ENCODE data around the gene FTO.

FTO gene

DNA sequence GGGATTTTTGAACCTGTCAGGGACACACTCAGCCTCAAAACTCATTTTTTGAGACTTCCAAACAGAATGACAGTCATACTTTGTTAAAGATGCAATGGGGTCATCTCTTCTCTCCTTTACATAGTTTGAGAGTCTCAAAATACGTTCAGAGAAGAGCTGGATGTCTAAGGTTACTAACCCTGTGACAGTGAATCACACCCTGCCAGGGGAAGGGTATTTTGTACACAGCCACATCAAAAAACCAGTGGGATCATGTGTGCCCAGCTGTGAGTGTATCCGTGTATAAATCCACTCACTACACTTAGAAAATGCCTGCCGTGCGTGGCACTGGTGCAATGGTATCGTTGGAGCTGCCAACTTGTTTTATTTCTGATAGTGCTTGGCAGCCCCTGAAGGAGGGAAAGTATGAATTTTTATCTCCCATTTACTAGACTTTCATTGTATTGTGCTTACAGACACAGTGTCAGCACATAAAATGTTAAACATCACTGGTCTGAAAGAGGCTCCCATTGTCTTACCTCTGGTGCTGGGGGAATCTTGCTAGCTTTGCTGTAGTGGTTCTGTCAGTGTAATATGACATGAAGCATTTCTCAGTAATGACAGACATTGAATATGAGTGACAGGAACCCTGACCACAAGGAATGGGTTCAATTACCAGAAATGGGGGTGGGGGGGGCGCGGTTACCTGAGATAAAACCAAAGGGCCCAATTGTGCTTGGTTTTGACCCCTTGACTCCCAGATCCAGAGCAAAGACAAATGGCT lies 256.3 kb downstream of the FTO start:
- no peak for DNase-seq

DNA sequence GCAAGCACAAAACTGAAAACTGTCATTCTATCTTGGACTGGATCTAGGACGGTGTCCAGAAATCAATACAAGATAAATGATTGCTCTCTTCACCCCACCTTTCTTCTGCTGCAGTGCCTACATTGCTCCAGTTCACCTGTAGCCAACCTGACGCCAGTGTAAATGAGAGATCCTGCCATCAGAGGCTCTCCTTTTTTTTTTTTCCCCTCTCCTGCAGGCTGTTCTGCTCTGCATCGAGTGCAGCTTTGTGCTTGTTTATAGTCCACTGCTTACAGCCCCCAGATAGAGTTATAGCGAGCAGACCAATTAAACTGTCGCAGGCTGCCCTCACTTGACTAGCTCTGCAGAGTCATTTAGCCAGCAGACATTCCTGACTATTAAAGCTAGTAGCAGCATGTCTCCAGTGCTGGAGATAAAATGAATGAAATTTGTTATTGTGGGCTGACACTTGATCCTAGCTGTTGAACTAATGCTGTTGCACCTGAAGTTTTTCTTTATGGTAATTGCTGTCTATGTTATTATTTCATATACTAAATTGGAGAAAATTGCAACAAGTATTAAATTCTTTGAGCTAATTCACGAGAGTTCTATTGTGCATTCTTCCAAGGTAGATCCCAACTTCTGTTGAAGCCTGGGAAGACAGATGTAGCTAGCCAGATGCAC lies 257.1 kb downstream of the FTO start:
- DNase-seq, result no peak

DNA sequence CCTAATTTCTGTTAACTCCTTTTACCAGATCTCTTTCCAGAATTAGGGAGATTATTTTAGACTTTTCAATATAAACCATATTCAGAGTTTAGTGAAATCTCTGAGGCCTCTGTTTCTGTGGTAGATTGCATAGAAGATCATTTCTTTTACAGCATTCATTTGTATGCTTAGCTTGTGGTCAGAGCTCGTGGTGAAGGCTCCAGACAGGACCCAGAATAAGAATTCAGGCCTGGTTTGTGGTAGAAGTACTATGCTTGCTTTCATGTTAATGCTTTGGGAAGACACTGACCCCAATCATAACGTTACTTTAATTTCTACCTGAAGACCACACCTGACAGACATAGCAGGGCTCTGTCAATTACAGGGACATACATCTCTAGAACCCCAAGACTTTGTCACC lies 258.1 kb downstream of the FTO start:
- DNase-seq, result no peak

DNA sequence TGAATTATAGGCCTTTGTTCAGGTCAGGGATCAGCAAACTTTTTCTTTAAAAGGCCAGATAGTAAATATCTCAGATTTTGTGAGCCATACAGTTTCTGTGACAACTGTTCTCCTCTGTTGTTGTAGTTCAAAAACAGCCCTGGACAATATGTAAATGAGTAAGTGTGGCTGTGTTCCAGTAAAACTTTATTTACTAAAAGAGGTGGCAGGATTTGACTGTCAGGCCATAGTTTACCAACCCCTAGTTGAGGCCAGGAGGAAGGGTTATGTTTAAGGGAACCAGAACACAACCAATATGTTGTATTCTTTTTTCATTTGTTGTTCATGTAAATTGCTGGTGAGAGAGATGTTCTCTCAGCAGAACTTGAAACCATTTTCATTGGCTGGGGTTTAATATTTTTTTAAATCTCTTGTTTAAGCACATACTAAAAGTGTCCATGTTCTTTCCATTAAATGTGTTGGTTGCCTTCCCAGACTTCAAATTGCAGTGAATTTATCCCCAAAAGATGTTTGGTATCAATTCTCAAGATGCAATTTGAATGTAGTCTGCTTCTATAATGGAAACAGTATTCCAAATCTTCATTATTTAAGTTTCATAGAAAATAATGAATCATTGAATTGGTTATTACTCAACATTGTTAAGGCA lies 260.3 kb downstream of the FTO start:
- DNase-seq, result no peak

DNA sequence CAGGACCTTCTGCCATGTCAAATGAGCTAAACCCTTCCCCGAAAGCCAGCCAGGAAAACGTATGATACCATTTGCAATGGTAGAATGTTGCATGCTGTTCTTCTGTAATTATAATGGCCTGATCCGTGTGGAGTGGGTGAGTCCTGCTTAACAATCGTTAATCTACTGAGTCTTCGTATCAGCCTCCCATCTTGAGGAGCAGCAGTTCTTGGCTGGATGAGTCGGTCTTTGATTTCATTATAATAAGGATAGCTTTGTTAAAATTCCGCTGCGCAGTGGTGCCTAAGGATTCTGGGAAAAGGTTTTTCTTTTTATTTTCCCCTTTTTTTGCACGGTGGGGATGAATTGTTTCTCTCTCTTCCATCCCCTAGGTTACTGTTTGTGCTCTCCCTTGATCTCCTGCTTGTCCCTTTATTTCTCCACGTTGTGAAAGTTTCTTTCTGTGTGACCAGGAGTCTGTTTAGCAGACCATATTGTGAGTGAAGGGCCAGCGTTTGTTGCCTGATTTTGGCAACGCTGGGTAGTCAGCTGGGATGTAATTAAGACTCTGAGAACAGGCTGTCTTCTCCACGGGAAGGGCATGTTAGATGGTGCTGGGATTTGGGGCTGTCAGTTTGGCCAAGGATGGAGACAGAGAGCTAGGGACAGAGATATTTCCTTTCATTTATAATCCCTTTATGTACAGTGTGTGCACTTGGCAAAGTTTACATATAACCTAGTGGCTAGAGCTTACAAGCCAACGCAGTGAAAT lies 263.0 kb downstream of the FTO start:
- DNase-seq, result peak in 22 of 51 donors; percentile 8 to 66 (median 38)

DNA sequence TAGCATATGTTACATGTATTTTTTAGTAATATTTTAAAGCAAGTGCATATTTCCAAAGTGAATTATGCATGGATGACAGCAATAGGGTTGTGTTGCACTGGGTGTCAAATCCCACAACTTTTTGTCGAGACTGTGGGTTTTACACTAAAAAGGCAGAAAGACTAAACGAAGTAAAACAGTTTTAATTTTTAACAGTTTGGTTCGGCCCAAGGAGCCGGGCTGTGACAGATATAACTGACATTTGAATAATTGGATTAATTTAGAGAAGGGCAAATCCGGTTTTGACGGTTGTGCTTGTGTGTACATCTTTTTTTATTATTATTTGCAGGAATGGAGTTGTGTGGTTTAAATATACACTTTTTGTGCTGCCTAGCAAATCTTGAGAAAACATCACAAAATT lies 263.6 kb downstream of the FTO start:
- DNase-seq, result no peak

DNA sequence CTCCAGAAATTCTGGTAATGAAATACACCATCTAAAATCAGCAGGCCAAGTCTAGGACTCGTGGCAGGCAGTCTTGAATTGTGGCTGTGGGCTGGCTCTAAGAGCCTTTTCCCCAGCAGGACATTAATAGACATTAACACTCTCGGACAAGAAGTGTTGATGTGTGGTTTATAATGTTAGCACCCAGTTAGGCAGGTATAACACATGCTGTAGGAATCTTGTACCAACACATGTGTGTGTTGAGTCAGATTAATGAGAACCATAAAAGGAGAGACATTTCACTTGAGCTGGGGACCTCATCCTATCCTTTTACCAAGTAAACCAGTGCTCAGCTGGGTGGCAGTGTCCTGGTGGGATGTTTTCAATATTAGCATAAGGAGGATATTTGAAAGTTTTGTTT lies 264.5 kb downstream of the FTO start:
- DNase-seq, result no peak

DNA sequence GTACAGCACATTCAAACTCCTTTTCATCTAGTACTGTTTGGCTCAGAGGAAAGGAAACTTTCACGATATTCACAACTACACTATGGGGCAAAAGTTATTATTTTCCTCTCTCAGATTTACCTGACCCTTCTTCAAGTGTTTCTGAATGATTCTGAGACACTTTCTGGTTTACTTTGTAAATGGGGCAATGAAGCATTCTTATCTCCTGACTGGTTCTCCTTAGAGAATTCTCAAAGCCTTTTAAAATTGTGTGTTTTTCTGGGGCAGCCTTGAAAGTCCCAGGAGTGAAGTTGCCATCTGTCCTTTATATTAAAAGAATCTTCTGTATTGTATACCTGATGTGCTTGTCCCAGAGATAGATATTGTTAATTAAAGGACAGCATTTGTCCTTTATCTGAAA lies 264.9 kb downstream of the FTO start:
- no peak for DNase-seq

DNA sequence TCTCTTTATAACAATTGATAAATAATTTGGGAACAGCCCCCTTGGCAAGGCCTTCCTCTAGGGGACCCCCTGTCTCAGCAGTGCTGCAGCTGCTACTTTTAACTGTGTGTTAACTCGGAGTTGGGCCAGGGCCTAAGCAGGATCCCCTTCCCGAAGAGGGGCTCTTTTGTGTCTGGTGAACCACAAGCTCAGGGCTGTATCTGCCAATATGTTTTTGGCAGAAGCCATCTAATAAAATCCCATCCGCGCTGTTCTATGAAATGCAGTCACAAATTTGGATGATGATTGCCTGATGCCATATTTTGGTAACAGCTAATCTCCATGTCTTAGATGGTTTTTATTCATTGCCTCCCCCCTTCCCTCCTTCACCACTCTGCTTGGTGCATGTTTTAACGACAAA lies 267.7 kb downstream of the FTO start:
- DNase-seq, result no peak

DNA sequence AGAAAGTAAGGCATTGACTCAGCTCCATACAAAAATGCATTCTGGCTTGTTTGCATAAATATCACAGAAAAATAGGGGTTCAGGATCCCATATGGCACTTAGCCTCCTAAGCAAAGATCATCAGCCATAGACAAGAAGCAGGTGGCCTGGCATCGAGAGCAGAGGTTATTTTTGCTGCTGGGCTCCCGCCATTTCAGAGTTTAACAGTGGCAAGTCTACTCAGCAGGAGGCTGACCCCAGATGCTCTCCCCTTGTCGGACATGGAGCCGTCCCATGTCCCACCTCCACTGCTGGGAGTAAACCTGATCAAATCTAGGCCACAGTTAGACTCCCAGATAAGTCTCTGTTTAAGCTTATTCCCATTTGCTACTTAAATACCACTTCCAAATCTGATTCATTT lies 269.1 kb downstream of the FTO start:
- no peak for DNase-seq

DNA sequence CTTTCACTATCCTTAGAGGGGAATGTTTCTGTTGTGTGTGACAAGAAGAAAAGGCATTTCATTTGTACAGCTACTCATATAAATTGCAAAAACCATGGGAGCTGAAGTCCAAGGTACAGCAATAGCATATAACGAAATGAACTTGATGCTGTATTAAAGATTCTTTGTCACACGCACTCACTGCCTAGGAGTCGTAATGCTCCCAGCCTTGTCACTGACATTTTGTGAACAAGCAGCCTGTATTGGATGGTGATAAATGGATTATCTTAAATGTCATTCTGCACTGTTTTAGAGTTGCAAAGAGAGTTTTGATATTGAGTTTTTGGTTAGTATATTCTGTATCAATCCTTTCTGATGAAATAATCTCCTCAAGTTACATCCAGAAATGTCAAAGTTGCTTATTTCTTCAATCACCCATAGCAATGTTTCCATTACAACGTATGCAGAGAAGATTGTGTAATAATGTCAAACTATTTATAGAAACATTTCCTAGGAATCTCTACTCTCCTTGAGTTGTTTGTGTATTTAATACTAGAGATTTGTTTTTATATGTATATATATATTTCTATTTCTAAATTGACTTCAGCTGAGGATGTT lies 270.6 kb downstream of the FTO start:
- no peak for DNase-seq

DNA sequence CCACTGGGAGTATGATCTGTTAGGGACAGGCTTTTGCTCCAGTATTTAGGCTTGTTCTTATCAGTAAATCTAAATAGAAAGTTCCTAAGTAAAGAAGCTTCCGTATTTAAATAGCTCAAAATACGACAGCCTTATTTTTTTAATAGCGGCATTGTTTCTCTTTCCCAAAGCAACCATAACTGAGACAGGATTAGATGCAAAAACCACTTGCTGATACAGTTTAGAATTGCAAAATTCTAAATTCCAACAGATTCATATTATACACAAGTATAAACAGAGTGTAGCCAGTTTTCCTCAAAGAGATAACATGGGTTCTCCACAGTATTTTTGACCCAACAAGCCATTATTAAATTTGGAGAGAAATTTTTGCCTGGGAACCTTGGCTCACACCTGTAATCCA lies 276.7 kb downstream of the FTO start:
- DNase-seq, result no peak

DNA sequence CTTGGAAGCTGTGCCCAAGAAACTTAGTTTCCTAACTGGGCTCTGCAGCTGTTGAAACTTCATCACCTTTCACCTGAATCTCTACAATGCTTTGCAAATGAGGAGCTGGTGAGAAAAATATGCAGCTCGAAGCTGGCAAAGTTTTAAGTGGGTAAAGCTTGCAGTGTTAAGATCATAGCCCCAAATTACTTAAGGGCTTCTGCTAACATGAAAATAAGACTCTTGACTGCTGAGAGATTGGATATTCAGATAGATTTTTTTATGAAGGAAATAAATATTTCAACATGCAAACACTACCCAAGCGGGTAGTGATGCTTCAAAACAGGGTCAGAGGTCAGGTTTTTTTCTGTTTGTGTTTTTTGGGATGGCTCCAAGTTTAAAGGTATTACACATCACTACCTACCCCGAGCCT lies 278.7 kb downstream of the FTO start:
- DNase-seq, result no peak

DNA sequence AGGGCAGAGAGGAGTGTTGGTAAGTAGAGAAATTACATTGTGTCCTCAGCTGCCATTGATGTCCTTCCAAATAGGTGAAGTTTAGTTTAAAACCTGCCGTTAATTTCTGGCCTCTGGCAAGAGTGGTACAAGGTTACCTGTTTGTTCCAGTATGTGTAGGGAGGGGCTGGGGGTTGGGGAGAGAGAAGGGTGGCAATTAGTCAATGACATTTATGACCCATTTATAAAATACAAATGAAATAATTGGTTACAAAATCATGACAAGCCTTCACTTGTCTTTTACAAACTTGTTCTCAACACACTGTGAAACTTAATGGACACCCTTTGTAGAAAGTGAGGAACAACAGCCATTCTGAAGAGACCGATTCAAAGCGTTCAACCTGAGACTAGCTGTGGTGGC lies 281.0 kb downstream of the FTO start:
- DNase-seq, result no peak

DNA sequence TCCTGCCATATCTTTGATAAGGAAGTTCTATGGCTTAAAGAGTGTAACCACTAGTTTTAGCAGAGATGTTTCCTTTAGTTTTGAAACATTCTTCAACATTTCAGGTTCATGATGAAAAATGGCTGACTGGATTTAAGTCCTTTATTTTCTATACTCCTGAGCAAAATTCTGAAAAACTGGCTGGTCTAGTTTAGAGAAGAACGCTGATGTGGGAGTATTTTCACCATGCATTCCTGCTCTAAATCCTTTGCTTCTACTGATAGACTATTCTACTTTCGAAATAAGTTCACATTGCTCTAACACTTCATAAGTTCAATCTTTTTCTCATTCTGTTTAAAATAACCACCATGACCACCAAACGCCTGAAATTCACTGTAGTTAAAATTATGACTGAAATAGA lies 281.9 kb downstream of the FTO start:
- DNase-seq, result no peak

DNA sequence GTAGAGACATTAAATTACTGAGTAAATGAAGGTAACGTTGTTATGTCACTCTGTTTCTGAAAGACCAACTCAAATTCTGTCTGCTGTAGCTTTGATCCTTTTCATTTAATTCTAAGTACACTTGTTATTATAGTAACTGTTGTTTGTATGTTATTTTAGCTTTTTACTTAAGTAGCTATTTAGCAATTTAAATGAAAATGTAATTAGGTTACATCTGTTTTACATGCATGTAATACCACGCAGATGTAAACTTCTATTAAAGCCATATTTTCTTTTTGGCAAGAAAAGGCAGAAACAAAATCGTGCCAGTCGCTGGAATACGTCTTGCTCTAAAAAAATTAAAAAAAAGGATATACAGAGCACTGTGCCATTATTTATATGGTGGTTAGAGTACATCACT lies 282.8 kb downstream of the FTO start:
- no peak for DNase-seq

DNA sequence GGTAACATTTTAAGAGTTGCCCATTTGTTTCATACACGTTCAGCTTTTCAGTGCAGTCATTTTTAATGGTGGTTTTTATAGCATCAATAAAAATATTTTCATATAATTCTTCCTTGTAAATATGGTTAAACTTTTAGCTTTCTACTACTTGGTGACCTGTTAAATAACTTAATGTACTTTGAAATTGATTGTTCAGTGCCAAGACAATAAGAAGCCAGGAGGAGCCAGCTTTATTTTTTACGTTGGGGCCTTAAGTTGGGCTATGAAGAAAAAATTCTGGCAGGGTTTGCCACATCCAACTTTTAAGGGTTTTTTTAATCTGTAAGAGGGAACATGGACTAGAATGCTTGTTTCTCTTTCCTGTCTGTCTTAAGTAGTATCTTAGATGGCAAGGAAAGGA lies 284.2 kb downstream of the FTO start:
- no peak for DNase-seq

DNA sequence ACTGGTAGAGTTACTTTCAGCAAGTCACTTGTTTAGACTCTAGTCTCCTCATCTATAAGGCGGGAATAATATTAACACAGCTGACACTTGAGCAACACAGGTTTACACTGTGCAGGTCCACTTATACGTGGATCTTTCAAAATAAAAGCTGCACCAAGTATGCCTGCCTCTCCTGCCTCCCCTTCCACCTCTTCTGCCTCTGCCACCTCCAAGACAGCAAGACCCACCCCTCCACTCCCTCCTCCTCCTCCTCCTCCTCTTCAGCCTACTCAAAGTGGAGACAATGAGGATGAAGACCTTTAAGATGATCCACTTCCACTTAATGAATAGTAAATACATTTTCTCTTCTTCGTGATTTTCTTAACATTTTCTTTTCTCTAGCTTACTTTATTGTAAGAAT lies 285.6 kb downstream of the FTO start:
- DNase-seq, result no peak

DNA sequence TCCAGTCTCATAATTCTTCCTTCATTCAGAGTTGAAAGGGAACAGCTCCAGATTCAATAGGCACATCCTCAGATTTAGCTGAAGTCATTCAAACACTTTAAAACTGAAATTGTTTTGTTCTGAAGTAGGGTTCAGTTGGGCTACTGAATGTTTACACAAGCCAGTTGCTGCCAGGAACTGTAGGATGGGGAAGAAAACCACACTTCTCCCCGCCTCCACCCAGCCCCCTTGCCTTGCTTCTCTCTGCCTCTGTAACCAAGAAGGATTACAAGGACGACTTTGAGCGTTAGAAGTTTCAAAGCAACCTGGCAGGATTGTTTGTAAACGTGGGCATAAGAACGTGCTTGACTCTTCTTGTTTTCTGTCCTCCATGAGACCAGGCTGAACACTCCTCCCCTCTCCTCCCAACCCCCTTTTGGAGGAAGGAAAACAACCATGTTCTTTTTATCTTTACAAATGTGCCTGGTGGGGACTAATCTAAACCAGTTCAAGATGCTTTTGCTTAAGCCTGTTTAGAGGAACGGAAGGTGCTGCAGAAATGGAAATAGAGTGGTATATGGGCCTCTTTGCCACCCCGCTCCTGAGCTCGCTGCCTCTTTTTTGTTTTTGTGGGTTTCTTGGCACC lies 287.9 kb downstream of the FTO start:
- DNase-seq, result peak in 1 of 51 donors; percentile 1

DNA sequence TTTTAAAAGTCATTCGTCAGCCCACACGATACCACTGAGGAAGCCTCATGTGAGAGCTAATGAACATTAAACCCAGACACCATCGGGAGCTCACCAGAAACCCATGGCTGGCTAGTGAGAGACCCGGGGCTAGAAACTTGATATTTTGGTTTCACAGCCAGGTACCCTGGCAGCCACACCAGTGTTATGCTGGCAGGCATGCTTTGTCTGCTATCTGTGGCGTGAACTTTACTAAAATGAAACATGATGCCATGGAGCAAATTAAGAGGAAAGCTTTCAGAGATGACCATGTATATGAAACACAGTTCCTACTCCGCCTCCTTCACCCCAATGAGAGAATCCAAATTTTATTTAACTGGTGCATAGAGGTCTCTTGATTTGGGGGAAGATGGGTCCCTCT lies 291.4 kb downstream of the FTO start:
- DNase-seq, result no peak

DNA sequence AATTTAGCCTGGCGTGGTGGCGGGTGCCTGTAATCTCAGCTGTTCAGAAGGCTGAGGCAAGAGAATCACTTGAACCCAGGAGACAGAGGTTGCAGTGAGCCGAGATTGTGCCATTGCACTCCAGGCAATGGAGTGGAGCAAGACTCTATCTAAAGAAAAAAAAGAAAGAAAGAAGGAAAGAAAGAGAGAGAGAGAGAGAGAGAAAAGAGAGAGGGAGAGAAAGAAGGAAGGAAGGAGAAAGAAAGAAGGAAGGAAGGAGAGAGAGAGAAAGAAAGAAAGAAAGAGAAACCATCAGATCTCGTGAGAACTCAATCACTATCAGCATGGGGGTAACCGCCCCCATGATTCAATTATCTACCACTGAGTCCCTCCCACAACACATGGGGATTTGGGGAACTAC lies 293.0 kb downstream of the FTO start:
- no peak for DNase-seq

Measured in hypothalamus (tissue), 51 donors.